Measurements from ENCODE around the gene OR10AD1. TPM values are rescaled to one million over a fixed set of nuclear protein-coding genes. Genes with fewer than 3 reads are reported as not detected.

OR10AD1 gene
- total and polyA plus RNA-seq, 10 of the 15 experiments (the other 5 are each of a cell fraction or from before 2014, with no cell fraction given) = 0.04 to 0.12 TPM; not detected in 8

GRCh38 chr12:48197971-48198671 is 5.0 kb downstream of the OR10AD1 start (continued):
- TF ChIP-seq PRDM15 (CRISPR knock-in tag; IDR thresholded peaks at IDR 0.05) (no peak), MXI1 (IDR thresholded peaks at IDR 0.05; ENCODE audit: low read depth, low read length) (no peak; the same call in 1 of the 2 replicates), BCL11A (IDR thresholded peaks at IDR 0.05; ENCODE audit: low read depth, low read length) (no peak), RB1 (IDR thresholded peaks at IDR 0.05; ENCODE audit: borderline replicate concordance) (peak; percentile 18), CBX3 (IDR thresholded peaks at IDR 0.05; ENCODE audit: borderline replicate concordance, low read depth) (no peak), SIN3A (IDR thresholded peaks at IDR 0.05; ENCODE audit: low read depth, low read length) (no peak), KDM1A (IDR thresholded peaks at IDR 0.05; ENCODE audit: borderline replicate concordance) (no peak), BRCA1 (IDR thresholded peaks at IDR 0.05; ENCODE audit: low read depth, low read length) (no peak), MEF2A (IDR thresholded peaks at IDR 0.05; ENCODE audit: insufficient read depth, low read depth, low read length) (peak; percentile 63; the same call in 1 of the 2 replicates), ZNF274 (IDR thresholded peaks at IDR 0.05; ENCODE audit: insufficient read depth, insufficient read length) (no peak), RUNX3 (IDR thresholded peaks at IDR 0.05; ENCODE audit: low read length) (peak; percentile 71), STAT1 (conservative IDR thresholded peaks at IDR 0.05) (no peak), ZSCAN29 (IDR thresholded peaks at IDR 0.05) (no peak), YBX1 (IDR thresholded peaks at IDR 0.05) (no peak)
- TF ChIP-seq, protein P1, sequence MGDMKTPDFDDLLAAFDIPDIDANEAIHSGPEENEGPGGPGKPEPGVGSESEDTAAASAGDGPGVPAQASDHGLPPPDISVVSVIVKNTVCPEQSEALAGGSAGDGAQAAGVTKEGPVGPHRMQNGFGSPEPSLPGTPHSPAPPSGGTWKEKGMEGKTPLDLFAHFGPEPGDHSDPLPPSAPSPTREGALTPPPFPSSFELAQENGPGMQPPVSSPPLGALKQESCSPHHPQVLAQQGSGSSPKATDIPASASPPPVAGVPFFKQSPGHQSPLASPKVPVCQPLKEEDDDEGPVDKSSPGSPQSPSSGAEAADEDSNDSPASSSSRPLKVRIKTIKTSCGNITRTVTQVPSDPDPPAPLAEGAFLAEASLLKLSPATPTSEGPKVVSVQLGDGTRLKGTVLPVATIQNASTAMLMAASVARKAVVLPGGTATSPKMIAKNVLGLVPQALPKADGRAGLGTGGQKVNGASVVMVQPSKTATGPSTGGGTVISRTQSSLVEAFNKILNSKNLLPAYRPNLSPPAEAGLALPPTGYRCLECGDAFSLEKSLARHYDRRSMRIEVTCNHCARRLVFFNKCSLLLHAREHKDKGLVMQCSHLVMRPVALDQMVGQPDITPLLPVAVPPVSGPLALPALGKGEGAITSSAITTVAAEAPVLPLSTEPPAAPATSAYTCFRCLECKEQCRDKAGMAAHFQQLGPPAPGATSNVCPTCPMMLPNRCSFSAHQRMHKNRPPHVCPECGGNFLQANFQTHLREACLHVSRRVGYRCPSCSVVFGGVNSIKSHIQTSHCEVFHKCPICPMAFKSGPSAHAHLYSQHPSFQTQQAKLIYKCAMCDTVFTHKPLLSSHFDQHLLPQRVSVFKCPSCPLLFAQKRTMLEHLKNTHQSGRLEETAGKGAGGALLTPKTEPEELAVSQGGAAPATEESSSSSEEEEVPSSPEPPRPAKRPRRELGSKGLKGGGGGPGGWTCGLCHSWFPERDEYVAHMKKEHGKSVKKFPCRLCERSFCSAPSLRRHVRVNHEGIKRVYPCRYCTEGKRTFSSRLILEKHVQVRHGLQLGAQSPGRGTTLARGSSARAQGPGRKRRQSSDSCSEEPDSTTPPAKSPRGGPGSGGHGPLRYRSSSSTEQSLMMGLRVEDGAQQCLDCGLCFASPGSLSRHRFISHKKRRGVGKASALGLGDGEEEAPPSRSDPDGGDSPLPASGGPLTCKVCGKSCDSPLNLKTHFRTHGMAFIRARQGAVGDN (IDR thresholded peaks at IDR 0.05) = peak; percentile 49; the same call in 1 of the 2 replicates
- TF ChIP-seq, protein P2, sequence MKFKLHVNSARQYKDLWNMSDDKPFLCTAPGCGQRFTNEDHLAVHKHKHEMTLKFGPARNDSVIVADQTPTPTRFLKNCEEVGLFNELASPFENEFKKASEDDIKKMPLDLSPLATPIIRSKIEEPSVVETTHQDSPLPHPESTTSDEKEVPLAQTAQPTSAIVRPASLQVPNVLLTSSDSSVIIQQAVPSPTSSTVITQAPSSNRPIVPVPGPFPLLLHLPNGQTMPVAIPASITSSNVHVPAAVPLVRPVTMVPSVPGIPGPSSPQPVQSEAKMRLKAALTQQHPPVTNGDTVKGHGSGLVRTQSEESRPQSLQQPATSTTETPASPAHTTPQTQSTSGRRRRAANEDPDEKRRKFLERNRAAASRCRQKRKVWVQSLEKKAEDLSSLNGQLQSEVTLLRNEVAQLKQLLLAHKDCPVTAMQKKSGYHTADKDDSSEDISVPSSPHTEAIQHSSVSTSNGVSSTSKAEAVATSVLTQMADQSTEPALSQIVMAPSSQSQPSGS (IDR thresholded peaks at IDR 0.05; ENCODE audit: low read length) = no peak
- TF ChIP-seq, protein P3, sequence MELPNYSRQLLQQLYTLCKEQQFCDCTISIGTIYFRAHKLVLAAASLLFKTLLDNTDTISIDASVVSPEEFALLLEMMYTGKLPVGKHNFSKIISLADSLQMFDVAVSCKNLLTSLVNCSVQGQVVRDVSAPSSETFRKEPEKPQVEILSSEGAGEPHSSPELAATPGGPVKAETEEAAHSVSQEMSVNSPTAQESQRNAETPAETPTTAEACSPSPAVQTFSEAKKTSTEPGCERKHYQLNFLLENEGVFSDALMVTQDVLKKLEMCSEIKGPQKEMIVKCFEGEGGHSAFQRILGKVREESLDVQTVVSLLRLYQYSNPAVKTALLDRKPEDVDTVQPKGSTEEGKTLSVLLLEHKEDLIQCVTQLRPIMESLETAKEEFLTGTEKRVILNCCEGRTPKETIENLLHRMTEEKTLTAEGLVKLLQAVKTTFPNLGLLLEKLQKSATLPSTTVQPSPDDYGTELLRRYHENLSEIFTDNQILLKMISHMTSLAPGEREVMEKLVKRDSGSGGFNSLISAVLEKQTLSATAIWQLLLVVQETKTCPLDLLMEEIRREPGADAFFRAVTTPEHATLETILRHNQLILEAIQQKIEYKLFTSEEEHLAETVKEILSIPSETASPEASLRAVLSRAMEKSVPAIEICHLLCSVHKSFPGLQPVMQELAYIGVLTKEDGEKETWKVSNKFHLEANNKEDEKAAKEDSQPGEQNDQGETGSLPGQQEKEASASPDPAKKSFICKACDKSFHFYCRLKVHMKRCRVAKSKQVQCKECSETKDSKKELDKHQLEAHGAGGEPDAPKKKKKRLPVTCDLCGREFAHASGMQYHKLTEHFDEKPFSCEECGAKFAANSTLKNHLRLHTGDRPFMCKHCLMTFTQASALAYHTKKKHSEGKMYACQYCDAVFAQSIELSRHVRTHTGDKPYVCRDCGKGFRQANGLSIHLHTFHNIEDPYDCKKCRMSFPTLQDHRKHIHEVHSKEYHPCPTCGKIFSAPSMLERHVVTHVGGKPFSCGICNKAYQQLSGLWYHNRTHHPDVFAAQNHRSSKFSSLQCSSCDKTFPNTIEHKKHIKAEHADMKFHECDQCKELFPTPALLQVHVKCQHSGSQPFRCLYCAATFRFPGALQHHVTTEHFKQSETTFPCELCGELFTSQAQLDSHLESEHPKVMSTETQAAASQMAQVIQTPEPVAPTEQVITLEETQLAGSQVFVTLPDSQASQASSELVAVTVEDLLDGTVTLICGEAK (IDR thresholded peaks at IDR 0.05; ENCODE audit: borderline replicate concordance) = 0 out of 2 replicates have a peak, but pooled peaks have one; percentile 5
